HG03520 (cell line): Measurements from ENCODE around the gene DIPK1A.
A peak's percentile ranks its signal among the peaks of the same experiment; 100 is the strongest.

Experiments used
- ATAC-seq: cut with Tn5 transposase; IDR thresholded peaks from one replicate; pipeline ENCODE4 v1.9.1; 2021; ENCODE audit warnings: mild to moderate bottlenecking, moderate library complexity; ENCODE audit not compliant: unreplicated experiment

Gene DIPK1A

DNA sequence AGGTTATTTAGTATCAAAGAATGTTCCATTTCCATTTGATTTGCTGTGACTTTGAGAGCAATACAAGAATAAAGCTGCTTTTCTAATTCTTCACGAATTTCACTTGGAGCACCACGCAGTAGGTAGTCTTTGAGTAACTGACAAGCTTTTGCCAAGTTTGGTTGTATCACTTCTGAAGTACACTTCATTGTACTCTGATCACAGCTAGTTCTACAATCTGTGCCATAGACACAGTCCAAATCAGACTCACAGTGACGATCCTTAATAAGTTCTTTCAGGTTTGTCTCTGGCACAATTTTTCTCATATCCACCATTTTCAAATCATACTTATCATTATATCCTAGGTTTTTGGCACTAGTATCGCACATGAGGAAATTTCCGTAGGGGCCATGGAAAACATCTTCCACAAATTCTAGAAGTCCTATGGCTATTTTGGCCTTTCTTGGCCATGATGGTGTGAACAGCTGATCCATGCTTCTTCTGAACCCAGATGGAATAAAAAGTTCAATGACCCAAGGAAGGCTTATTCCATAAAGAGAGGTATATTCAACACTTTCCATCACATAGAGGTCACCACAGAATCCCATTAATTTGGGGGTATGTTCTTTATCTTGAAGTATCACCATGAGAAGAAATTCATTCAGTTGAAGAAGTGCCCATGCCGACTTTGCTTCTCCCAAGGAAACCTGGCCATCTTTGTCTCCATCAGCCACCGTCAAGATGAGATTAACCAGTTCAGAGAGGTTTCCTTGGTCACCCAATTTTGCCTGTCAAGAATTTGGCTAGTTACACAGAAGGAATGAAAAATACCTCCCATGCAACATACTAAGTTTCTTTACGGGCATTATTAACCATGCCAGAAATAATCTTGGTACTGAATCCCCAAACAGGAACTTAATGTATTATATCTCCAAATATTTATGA is 117.6 kb downstream of the DIPK1A start:
- ATAC-seq: no peak

DNA sequence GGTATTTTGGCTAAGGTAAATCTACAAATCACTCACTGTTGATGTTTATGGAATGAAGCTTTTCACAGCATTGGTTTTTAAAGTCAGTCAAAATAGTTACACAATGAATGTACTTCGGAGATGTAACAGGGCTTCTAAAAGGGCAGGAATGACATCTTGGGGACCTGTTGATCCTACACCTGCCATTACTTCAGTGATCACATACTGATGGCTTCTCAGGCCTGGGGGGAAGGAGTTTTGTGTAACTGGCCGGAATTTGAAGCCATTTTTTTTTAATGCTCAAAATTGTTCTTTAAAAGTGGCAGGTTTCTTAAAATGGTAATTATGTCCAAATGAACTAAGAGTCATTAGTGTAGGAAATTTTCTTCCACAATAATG is 118.2 kb downstream of the DIPK1A start:
- ATAC-seq: no peak

DNA sequence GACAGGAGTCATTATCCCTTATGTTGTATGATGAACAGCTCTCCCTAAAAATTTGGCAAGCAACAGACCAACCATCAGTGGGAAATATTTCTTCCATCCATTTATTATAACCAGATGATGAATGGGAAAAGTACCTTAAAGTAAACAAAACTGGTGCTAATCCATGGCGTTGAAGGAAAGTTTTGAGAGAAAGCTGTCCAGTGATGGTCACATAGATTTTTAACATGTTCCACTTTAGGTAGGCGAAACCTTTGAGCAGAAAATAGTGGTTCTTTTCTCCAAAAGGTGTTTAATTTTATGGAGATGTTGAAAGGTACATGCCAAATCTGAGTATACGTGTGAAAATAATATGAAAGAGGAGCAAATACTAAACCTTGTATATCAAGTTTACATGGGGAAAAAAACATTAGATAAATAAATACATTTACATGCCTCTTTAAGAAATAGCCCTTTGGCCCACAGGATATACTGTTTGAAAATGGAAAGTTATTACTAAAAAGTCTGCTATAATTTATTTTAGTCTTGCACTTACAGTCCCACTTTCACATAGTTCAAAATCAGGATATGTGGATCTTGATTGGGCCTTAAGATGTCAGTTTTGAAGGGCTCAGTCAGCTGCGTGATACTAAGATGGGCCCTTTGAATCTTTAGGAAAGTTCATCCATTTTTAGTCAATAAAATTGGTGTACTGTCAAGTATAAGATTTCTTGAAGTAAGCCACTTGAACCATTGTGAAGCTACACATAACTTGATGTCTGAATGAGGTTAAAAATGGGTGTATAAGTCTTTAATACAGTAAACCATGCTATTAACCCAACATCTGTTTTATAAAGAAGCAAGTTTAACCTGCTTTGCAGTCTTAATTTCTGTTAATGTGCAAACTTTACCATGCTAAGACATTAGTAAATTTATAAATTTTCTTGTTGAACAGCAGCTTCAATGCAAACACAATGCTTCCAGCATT is 118.9 kb downstream of the DIPK1A start:
- no peak for ATAC-seq

DNA sequence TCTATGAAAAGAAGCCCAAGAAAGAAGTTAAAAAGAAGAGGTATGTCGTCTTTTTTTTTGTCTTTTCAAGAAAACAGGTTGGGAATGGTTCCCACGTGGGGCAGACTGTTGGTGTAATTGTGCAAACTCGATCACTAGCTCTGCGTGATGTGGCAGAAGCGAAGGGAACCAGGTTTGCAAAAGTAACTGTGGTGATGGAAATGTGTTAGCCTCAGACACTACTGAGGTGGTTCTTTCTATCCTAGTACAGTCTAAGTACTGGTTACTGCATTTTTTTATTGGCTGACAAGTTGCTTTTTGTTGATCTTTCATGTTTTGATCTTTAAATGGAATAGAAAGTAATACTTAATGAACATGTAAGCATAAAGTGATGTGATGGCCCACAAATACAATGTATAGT is 120.7 kb downstream of the DIPK1A start:
- no peak for ATAC-seq

DNA sequence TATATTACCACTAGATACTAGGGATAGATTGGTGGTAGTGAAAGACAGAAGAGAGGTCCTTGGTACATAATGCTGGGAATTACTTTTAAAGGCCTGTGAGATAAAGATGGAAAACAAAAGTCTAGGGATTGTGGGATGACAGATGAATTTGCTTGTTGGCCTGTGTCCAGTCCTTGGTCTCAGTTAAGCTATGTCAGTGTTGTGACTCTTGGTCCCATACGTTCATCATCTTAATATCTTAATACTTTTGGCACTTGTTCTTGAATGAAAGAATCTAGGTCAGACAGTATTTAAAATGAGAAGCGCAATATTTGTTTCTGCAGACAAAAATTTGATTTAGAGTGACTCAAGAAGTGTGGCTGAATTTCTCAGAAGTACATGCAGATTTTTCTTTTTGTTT is 121.8 kb downstream of the DIPK1A start:
- no peak for ATAC-seq

DNA sequence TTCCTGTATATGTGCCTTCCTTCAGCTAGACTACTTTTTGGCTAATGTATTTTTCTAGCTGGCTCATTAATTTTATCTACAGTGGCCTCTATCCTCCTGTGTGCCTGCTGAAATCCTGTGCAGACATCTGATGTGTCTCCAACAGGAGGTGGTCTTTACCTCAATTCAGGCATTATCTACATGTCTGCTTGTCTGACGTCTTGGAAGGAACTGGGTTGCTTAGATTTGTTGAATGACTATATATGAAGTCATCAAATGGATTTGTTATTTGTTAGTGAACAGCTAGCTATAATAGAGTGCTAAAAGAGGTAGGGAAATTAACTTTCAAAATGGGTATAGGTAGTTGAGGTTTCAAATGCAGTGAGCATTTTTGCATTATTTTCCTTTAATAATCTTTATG is 122.7 kb downstream of the DIPK1A start:
- ATAC-seq: no peak

DNA sequence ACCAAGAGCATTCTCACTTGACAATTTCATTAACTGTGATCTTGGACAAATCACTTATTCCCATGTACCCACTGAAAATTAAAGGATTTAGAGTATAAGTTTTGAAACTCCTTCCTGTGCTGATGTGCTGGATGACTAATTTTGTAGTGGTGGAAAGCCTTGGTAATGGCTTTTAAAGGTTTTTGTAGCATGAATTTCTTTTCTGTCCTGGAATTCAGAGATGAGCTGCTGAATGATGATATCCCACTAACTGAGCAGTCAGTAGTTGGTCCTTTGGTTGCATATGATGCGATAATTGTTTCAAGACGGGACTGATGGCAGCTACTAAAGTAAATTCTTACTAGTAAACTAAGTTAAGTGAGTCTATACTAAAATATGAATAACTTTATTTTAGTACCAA is 124.2 kb downstream of the DIPK1A start:
- ATAC-seq: no peak

DNA sequence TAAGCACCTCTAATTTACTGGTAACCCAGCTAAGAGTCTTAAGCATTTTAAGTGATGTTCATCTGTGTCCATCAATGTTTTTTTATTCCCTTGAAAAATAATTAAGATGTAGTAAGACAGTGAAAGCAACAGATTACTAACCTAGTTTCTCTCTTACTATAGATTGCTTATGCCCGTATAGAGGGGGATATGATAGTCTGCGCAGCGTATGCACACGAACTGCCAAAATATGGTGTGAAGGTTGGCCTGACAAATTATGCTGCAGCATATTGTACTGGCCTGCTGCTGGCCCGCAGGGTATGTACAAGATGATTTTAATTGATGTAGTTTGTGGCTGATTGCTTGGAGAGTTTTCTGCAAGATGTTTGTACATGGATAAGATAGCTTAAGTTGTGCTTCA is 126.6 kb downstream of the DIPK1A start:
- no peak for ATAC-seq

DNA sequence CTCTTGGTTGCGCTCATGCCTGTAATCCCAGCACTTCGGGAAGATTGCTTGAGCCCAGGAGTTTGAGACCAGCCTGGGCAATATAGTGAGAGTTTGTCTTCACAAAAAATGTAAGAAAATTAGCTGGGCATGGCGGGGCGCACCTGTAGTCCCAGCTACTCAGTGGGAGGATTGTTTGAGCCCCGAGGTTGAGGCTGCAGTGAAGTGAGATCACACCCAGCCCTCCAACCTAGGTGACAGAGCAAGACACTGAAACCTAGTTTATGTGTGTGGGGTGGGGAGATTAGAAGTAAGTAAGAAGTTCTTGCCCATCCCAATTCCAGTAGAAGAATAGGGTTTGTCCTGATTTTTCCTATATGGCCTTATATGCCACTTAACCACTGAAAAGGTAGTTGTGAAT is 127.4 kb downstream of the DIPK1A start:
- no peak for ATAC-seq

DNA sequence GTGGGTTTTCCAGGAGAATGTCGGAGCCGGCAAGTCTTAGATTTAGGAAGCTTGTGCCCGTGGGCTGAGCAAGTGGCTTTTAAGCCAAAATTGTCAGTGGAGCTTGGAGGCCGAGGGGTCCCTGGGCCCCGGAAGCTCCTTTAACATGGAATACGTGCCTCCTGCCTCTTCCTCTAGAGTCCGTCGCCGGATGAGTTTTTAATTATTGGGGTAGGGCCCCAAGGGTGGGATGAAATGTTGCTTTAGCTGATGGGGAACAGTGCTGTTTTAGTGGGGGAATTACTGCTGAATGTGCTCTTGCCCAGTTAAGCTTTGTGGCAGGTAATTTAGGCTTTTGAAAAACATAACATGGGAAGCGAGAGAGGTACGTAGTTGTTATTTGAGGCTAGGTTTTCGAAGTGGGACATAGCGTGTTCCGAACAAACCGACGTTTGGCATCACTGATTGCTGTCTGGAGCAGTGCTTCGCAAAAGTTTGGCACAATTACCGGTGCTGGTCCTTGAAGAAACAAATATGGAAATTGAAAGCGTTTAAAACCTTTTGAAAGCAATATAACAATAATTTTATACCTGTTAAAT is 128.6 kb downstream of the DIPK1A start:
- ATAC-seq: no peak

DNA sequence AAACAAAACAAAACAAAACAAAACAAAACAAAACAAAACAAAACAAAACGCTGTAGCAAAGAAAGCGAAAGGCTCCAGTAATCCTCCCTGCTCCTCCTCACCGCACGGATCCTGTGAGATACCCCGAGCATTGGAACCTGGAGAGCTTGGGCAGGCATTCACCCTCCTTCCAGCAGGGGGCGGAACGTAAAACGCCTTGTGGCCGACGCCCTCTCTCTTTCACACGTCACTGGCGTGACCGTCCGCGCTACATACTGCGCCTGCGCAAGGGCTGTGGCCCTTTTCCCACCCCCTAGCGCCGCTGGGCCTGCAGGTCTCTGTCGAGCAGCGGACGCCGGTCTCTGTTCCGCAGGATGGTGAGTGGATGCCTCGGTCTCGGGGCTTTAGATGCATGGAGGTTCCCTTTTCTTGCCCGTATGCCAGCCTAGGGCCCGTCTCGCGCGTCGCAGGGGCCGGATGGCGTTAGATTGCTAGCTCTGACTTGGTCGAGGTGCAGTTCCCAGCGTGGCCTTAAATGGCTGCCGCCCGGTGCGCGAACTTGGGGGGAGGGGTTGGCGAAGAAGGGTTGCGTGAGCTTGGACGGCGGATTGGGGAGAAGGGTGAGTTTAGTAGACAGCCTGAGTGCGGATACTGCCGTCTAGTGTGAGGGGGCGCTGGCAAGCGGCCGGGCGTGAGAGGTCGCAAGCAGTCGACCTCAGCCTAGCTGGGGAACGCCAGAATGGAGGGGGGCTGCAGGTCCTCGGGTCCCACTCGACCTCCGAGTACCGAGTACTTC is 129.3 kb downstream of the DIPK1A start, which contains the start of gene RPL5:
Gene RPL5, plus strand, starts transcription at position 279 of the 775 bp plus-strand sequence. Its CDS starts 75 bp downstream, at position 354.
- peak; percentile 89 for ATAC-seq

DNA sequence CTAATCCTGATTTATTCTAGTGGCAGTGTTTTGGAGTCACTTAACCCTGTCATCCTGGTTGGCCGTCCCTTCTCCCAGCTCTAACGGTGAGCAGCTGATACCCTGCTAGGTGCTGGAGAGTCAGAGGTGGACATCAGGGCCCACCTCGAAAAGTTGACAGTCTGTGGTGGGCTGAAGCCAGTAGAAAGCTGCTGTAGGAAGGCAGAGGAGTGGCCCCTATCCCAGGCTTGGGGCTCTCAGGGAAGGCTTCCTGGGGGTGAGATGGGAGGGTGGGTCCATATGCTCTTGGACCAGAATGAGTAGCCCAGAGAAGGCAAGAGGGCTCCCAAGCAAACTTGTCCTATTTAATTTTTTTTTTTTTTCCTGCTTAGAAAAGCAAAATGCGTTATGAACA is 129.9 kb downstream of the DIPK1A start:
- ATAC-seq: no peak

DNA sequence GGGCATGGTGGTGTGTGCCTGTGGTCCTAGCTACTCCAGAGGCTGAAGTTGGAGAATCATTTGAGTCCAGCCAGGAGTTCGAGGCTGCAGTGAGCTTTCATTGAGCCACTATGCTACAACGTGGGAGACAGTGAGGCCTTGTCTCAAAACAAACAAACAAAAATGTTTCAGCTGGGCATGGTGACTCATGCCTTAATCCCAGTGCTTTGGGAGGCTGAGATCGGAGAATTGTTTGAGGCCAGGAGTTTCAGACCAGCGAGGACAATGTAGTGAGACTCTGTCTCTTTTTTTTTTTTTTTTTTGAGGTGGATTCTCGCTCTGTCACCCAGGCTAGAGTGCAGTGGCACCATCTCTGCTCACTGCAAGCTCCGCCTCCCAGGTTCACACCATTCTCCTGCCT is 134.5 kb downstream of the DIPK1A start:
- no peak for ATAC-seq

DNA sequence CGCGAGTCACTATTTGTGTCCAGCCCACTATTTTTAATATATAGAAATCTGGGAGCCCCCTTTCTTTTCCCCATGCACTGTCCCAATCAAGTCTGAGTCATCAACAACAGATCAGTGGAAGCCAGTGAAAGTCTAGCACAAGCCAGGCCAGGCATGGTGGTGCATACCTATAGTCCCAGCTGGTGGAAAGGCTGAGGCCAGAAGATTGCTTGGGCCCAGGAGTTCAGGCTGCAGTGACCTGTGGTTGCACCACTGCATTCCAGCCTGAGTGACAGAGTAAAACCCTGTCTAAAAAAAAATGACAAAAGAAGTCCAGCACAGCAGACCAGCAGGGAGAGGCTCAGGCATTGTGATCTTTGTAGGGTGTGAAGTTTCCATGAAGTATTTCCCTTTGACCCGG is 138.4 kb downstream of the DIPK1A start:
- ATAC-seq: no peak

DNA sequence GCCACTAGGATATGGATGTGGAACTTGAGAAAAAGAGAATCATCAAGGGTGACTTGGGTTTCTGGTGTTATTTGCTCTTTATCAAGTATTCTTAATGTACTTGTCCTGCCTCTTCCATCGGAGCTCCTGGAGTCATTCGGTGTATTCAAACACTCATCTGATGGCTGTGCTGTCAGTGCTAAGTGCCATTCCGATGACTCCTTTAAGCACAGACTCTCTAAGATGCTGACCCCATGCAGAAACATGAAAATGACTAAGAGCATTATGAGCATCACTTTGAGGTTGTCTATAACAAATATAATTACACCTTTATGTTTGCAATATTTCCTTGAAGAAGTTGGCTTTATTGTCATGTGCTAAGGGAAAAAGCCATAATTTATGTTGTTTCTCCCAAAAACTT is 140.7 kb downstream of the DIPK1A start:
- no peak for ATAC-seq

DNA sequence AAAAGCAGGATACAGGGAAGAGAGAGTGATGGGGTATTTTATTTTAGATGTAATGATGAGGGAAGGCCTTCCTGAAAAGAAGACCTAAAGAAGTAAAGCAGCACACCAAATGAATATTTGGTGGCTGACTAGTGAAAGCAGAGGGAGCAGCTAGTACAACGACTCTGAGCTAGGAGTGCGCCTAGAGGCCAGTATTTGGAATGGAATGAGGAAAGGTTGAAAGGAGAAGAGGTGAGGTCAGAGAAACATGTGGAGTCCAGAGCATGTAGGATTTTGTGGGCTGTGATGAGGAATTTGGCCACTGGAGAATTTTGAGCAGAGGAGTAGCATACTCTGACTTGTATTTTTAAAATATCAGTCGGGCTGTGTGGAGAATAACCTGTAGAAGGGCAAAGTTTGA is 141.2 kb downstream of the DIPK1A start:
- ATAC-seq: no peak

DNA sequence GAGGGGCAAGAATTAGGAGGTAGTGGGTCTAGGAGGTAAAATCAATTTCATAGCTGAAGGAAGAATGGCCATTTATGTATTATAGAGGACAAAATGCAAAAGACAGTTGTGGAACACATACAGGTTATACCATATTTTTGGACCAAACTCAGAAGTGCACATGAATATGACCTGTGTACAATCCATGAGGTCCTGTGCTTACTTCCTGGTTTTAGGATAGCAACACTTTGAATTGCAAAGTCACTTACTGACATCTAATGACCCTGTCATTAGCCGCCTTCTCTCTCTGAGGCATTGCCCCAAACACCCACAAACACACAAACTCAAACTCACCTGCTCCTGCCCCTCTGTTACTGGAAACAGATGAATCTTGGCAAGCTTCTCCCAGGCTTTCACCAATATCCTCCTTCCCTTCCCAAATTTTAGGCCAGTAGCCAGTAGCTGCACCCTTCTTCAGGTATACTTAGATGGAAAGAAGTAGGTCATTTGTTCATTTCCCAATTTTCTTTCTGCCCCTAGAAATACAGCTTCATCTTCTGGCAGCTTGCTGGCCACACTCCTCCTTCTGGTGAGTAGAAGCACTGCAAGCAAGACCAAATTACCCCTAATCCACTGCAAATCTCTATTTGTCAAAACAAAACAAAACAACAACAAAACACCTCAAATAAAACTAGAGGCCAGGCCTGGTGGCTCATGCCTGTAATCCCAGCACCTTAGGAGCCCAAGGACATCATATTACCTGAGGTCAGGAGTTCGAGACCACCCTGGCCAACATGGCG is 143.1 kb downstream of the DIPK1A start:
- ATAC-seq: no peak

DNA sequence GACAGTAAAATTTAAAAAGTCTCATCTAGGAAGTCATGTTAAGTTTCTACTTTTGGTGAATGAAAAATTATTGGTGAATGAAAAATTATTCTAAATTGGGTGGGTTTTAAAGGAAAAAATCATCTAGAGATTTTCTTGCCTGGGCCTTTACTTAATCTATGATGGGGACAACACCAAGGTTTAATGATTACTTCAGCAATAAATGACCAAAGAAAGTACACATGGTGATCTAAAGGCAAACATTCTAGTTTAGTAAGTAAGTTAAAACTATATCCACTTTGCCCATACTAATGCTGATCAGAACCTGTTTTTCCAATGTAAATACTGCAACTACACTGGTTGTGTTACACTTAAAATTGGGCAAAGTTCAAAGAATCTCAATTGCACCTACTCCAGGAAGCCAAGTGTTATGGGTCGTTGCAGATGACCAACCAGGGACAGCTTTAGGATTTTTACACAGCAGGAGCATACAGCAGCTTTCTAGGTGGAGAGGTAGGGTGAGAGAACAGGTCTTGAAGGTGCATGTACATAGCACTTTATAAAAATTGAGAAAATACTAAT is 144.0 kb downstream of the DIPK1A start:
- no peak for ATAC-seq

DNA sequence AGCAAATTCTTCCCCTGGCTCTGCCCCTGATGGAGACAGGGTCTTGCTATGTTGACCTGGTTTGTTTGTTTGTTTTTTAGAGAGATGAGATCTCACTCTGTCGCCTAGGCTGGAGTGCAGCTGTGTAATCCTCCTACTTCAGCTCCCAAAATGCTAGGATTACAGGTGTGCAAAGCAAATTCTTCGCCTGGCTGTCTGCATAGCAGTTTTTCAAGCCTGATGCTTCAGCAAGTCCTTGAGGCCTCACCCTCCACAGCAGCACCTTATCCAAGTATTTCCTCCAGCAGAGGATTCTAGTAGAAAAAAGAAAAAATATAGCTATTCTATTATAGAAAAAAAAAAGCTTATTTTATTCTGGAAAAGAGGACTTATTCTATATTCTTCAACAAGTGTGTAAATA is 144.5 kb downstream of the DIPK1A start:
- ATAC-seq: no peak

DNA sequence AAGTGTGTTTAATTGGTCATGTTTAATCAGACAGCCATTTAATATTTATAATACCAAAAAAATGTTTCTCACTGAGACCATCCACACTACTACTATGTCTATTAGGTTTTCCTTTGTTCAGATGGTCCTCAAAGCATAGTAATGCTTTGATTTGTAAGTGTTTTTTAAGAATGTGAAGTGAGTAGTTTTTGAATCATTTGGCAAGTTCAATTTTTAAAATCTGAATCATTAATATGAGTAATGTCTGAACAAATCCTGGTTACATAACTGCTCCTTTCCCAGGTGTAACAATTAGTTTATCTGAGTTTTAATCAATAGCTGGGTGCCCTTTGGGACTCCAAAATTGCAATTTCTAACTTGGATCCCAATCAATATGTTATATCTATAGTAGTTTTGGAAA is 152.9 kb downstream of the DIPK1A start:
- no peak for ATAC-seq
